ENCODE data around the gene PYGO2.

Gene PYGO2, protein sequence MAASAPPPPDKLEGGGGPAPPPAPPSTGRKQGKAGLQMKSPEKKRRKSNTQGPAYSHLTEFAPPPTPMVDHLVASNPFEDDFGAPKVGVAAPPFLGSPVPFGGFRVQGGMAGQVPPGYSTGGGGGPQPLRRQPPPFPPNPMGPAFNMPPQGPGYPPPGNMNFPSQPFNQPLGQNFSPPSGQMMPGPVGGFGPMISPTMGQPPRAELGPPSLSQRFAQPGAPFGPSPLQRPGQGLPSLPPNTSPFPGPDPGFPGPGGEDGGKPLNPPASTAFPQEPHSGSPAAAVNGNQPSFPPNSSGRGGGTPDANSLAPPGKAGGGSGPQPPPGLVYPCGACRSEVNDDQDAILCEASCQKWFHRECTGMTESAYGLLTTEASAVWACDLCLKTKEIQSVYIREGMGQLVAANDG

GRCh38 chr1:154961207-154962155, at the start of gene PYGO2:
PYGO2 (minus strand) TSS chr1:154961782; CDS start chr1:154961576, 206 bp downstream.
- ATAC-seq: peak; percentile 88
- TF ChIP-seq ISL1 (CRISPR knock-in tag; IDR thresholded peaks at IDR 0.05) (no peak), ZNF70 (CRISPR knock-in tag; IDR thresholded peaks at IDR 0.05) (0 out of 2 replicates have a peak, but pooled peaks have one; percentile 25), ZNF565 (CRISPR knock-in tag; conservative IDR thresholded peaks at IDR 0.05; ENCODE audit: low read depth) (no peak), SNAI2 (CRISPR knock-in tag; IDR thresholded peaks at IDR 0.05) (no peak), ZFP3 (CRISPR knock-in tag; IDR thresholded peaks at IDR 0.05) (no peak), PPARA (CRISPR knock-in tag; IDR thresholded peaks at IDR 0.05; ENCODE audit: borderline replicate concordance) (no peak), CSDC2 (CRISPR knock-in tag; IDR thresholded peaks at IDR 0.05) (no peak), TSHZ2 (CRISPR knock-in tag; IDR thresholded peaks at IDR 0.05) (no peak), BACH2 (CRISPR knock-in tag; IDR thresholded peaks at IDR 0.05; ENCODE audit: borderline replicate concordance) (no peak), ZFP30 (CRISPR knock-in tag; IDR thresholded peaks at IDR 0.05) (no peak), ZC3H10 (CRISPR knock-in tag; IDR thresholded peaks at IDR 0.05) (peak; percentile 76), TOX (CRISPR knock-in tag; IDR thresholded peaks at IDR 0.05; ENCODE audit: borderline replicate concordance) (no peak; the same call in 1 of the 2 replicates), RARB (CRISPR knock-in tag; IDR thresholded peaks at IDR 0.05) (no peak), ESRRG (CRISPR knock-in tag; IDR thresholded peaks at IDR 0.05) (no peak), OSR1 (CRISPR knock-in tag; IDR thresholded peaks at IDR 0.05) (0 out of 2 replicates have a peak, but pooled peaks have one; percentile 20), ZNF8 (CRISPR knock-in tag; IDR thresholded peaks at IDR 0.05) (no peak), GLIS3 (CRISPR knock-in tag; IDR thresholded peaks at IDR 0.05) (peak; percentile 14), PATZ1 (CRISPR knock-in tag; IDR thresholded peaks at IDR 0.05; ENCODE audit: borderline replicate concordance) (peak; percentile 87; the same call in 1 of the 2 replicates), TCF4 (CRISPR knock-in tag; IDR thresholded peaks at IDR 0.05; ENCODE audit: borderline replicate concordance) (no peak), ARNTL (CRISPR knock-in tag; IDR thresholded peaks at IDR 0.05; ENCODE audit: borderline replicate concordance, low read depth) (no peak)
- TF ChIP-seq, protein P1, sequence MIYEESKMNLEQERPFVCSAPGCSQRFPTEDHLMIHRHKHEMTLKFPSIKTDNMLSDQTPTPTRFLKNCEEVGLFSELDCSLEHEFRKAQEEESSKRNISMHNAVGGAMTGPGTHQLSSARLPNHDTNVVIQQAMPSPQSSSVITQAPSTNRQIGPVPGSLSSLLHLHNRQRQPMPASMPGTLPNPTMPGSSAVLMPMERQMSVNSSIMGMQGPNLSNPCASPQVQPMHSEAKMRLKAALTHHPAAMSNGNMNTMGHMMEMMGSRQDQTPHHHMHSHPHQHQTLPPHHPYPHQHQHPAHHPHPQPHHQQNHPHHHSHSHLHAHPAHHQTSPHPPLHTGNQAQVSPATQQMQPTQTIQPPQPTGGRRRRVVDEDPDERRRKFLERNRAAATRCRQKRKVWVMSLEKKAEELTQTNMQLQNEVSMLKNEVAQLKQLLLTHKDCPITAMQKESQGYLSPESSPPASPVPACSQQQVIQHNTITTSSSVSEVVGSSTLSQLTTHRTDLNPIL (CRISPR knock-in tag; IDR thresholded peaks at IDR 0.05; ENCODE audit: low read depth): no peak
- TF ChIP-seq, protein P2, sequence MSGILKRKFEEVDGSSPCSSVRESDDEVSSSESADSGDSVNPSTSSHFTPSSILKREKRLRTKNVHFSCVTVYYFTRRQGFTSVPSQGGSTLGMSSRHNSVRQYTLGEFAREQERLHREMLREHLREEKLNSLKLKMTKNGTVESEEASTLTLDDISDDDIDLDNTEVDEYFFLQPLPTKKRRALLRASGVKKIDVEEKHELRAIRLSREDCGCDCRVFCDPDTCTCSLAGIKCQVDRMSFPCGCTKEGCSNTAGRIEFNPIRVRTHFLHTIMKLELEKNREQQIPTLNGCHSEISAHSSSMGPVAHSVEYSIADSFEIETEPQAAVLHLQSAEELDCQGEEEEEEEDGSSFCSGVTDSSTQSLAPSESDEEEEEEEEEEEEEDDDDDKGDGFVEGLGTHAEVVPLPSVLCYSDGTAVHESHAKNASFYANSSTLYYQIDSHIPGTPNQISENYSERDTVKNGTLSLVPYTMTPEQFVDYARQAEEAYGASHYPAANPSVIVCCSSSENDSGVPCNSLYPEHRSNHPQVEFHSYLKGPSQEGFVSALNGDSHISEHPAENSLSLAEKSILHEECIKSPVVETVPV (CRISPR knock-in tag; IDR thresholded peaks at IDR 0.05): no peak
- TF ChIP-seq, protein P3, sequence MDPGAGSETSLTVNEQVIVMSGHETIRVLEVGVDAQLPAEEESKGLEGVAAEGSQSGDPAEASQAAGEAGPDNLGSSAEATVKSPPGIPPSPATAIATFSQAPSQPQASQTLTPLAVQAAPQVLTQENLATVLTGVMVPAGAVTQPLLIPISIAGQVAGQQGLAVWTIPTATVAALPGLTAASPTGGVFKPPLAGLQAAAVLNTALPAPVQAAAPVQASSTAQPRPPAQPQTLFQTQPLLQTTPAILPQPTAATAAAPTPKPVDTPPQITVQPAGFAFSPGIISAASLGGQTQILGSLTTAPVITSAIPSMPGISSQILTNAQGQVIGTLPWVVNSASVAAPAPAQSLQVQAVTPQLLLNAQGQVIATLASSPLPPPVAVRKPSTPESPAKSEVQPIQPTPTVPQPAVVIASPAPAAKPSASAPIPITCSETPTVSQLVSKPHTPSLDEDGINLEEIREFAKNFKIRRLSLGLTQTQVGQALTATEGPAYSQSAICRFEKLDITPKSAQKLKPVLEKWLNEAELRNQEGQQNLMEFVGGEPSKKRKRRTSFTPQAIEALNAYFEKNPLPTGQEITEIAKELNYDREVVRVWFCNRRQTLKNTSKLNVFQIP (CRISPR knock-in tag; IDR thresholded peaks at IDR 0.05; ENCODE audit: borderline replicate concordance, low read depth): 0 out of 2 replicates have a peak, but pooled peaks have one; percentile 7

All from SK-N-SH treated with all-trans-retinoic acid at 6 μM for 48 hours (cell line).